ENCODE results near the gene BPIFB3. TPM values are rescaled to one million over a fixed set of nuclear protein-coding genes. Genes with fewer than 3 reads are reported as not detected.

Gene BPIFB3
- total RNA-seq, 5 donors from 2014 or later (not counting 1 experiment from before 2014, with no cell fraction given): not detected

- 91% methylated on average over 11 of the region's 11 CpGs for WGBS (ENCODE audit: insufficient coverage)
Measured at GRCh38 chr20:33007376-33008335, 46.0 kb upstream of the BPIFB3 start, which contains the start of gene BPIFB2. TSS of gene BPIFB2 (plus strand) at chr20:33007704. CDS start at chr20:33008575, 871 bp downstream.

GRCh38 chr20:33008336-33009213 lies 45.1 kb upstream of the BPIFB3 start:
- no peak for ATAC-seq (replicated peaks in 1 of 4)
- H3K36me3 Mint-ChIP-seq: no peaks in the 10 kb centered on the region
- POLR2A ChIA-PET: interaction anchor here in 1 of 2 donors (0.5 kb wide), 1 partner anchor 181 kb away, joined by 3 read pairs; no protein-coding TSS in a partner anchor
- Histone ChIP-seq H3K27ac (ENCODE audit: low read length) (no peak overlapping the region), H3K4me3 (ENCODE audit: control insufficient read depth in 1 of 2, extremely low read depth in 1 of 2, low read length in 1 of 2) (no peak overlapping the region), H3K4me1 (ENCODE audit: control insufficient read depth in 1 of 2, extremely low read depth in 1 of 2, insufficient read depth in 2 of 2, low read length in 2 of 2) (peaks cover 0 to 17% of the 10 kb centered on the region in 2 experiments), H3K27me3 (replicated peaks in 1 of 2; ENCODE audit: control insufficient read depth in 2 of 2, extremely low read depth in 1 of 2, insufficient read depth in 2 of 2, low read length in 1 of 2) (peaks cover 0 to 2% of the 10 kb centered on the region in 2 experiments), H3K36me3 (ENCODE audit: control insufficient read depth in 2 of 2, extremely low read depth in 1 of 2, insufficient read depth in 1 of 2, low read length in 1 of 2) (no peaks in the 10 kb centered on the region), H3K9me3 (no peaks in the 10 kb centered on the region)
- H3K4me1 Mint-ChIP-seq: peaks cover 8 to 33% (median 9%) of the 10 kb centered on the region in 3 donors
- peaks cover 0 to 4% (median 3%) of the 10 kb centered on the region in 3 donors for H3K9me3 Mint-ChIP-seq
- no peaks in the 10 kb centered on the region for H3K27me3 Mint-ChIP-seq
- WGBS (ENCODE audit: insufficient coverage): 87% methylated on average over 22 of the region's 23 CpGs
- CTCF ChIA-PET: no interaction called here
- no peak for DNase-seq
- no peak overlapping the region for H3K4me3 Mint-ChIP-seq
- H3K27ac Mint-ChIP-seq: no peak overlapping the region

More at GRCh38 chr20:33007376-33008335, 46.0 kb upstream of the BPIFB3 start, which contains the start of gene BPIFB2:
- H3K4me3 Mint-ChIP-seq: no peak within 1 kb of the TSS
- DNase-seq (no peak), ATAC-seq (replicated peaks in 1 of 4) (no peak)
- Histone ChIP-seq H3K27ac (ENCODE audit: low read length) (no peak within 1 kb of the TSS), H3K27me3 (replicated peaks in 1 of 2; ENCODE audit: control insufficient read depth in 2 of 2, extremely low read depth in 1 of 2, insufficient read depth in 2 of 2, low read length in 1 of 2) (no peaks in the 10 kb centered on the region), H3K9me3 (no peaks in the 10 kb centered on the region), H3K36me3 (ENCODE audit: control insufficient read depth in 2 of 2, extremely low read depth in 1 of 2, insufficient read depth in 1 of 2, low read length in 1 of 2) (no peaks in the 10 kb centered on the region), H3K4me3 (ENCODE audit: control insufficient read depth in 1 of 2, extremely low read depth in 1 of 2, low read length in 1 of 2) (no peak within 1 kb of the TSS), H3K4me1 (ENCODE audit: control insufficient read depth in 1 of 2, extremely low read depth in 1 of 2, insufficient read depth in 2 of 2, low read length in 2 of 2) (peaks cover 0 to 17% of the 10 kb centered on the region in 2 experiments)
- H3K27me3 Mint-ChIP-seq: no peaks in the 10 kb centered on the region
- no peaks in the 10 kb centered on the region for H3K36me3 Mint-ChIP-seq
- CTCF ChIA-PET: no interaction called here
- POLR2A ChIA-PET: interaction anchor here in 1 of 2 donors (0.5 kb wide), 1 partner anchor 180 kb away, joined by 3 read pairs; no protein-coding TSS in a partner anchor
- H3K9me3 Mint-ChIP-seq: peaks cover 0 to 4% (median 3%) of the 10 kb centered on the region in 3 donors
- no peak within 1 kb of the TSS for H3K27ac Mint-ChIP-seq
- H3K4me1 Mint-ChIP-seq: peaks cover 8 to 33% (median 10%) of the 10 kb centered on the region in 3 donors

GRCh38 chr20:33009214-33010132 lies 44.2 kb upstream of the BPIFB3 start:
- no peak overlapping the region for H3K4me3 Mint-ChIP-seq

GRCh38 chr20:33010133-33010504 lies 43.6 kb upstream of the BPIFB3 start:
- Mint-ChIP-seq H3K27ac (no peak overlapping the region), H3K4me1 (peaks cover 4 to 20% (median 9%) of the 10 kb centered on the region in 3 donors), H3K9me3 (peaks cover 0 to 3% (median 2%) of the 10 kb centered on the region in 3 donors), H3K36me3 (no peaks in the 10 kb centered on the region), H3K4me3 (no peak overlapping the region), H3K27me3 (no peaks in the 10 kb centered on the region)
- ATAC-seq (replicated peaks in 1 of 4) (no peak), DNase-seq (no peak)
- ChIA-PET CTCF (no interaction called here), POLR2A (no interaction called here)
- 93% methylated on average over 5 of the region's 5 CpGs for WGBS (ENCODE audit: insufficient coverage)
- Histone ChIP-seq H3K9me3 (no peaks in the 10 kb centered on the region), H3K27me3 (replicated peaks in 1 of 2; ENCODE audit: control insufficient read depth in 2 of 2, extremely low read depth in 1 of 2, insufficient read depth in 2 of 2, low read length in 1 of 2) (peaks cover 0 to 6% of the 10 kb centered on the region in 2 experiments), H3K4me3 (ENCODE audit: control insufficient read depth in 1 of 2, extremely low read depth in 1 of 2, low read length in 1 of 2) (no peak overlapping the region), H3K27ac (ENCODE audit: low read length) (no peak overlapping the region), H3K36me3 (ENCODE audit: control insufficient read depth in 2 of 2, extremely low read depth in 1 of 2, insufficient read depth in 1 of 2, low read length in 1 of 2) (no peaks in the 10 kb centered on the region), H3K4me1 (ENCODE audit: control insufficient read depth in 1 of 2, extremely low read depth in 1 of 2, insufficient read depth in 2 of 2, low read length in 2 of 2) (peaks cover 0 to 3% of the 10 kb centered on the region in 2 experiments)

More at GRCh38 chr20:33009214-33010132, 44.2 kb upstream of the BPIFB3 start:
- peaks cover 0 to 4% (median 3%) of the 10 kb centered on the region in 3 donors for H3K9me3 Mint-ChIP-seq
- Histone ChIP-seq H3K27me3 (replicated peaks in 1 of 2; ENCODE audit: control insufficient read depth in 2 of 2, extremely low read depth in 1 of 2, insufficient read depth in 2 of 2, low read length in 1 of 2) (peaks cover 0 to 6% of the 10 kb centered on the region in 2 experiments), H3K4me3 (ENCODE audit: control insufficient read depth in 1 of 2, extremely low read depth in 1 of 2, low read length in 1 of 2) (no peak overlapping the region), H3K9me3 (no peaks in the 10 kb centered on the region), H3K27ac (ENCODE audit: low read length) (no peak overlapping the region), H3K36me3 (ENCODE audit: control insufficient read depth in 2 of 2, extremely low read depth in 1 of 2, insufficient read depth in 1 of 2, low read length in 1 of 2) (no peaks in the 10 kb centered on the region), H3K4me1 (ENCODE audit: control insufficient read depth in 1 of 2, extremely low read depth in 1 of 2, insufficient read depth in 2 of 2, low read length in 2 of 2) (peaks cover 0 to 10% of the 10 kb centered on the region in 2 experiments)
- H3K27ac Mint-ChIP-seq: no peak overlapping the region
- ATAC-seq (replicated peaks in 1 of 4) (no peak), DNase-seq (no peak)
- ChIA-PET POLR2A (no interaction called here), CTCF (no interaction called here)
- H3K36me3 Mint-ChIP-seq: no peaks in the 10 kb centered on the region
- WGBS (ENCODE audit: insufficient coverage): 86% methylated on average over 16 of the region's 19 CpGs
- no peaks in the 10 kb centered on the region for H3K27me3 Mint-ChIP-seq
- peaks cover 8 to 25% (median 9%) of the 10 kb centered on the region in 3 donors for H3K4me1 Mint-ChIP-seq

- ATAC-seq (replicated peaks in 1 of 4) (no peak), DNase-seq (no peak)
- Histone ChIP-seq H3K4me1 (ENCODE audit: control insufficient read depth in 1 of 2, extremely low read depth in 1 of 2, insufficient read depth in 2 of 2, low read length in 2 of 2) (no peaks in the 10 kb centered on the region), H3K27ac (ENCODE audit: low read length) (no peak overlapping the region), H3K36me3 (ENCODE audit: control insufficient read depth in 2 of 2, extremely low read depth in 1 of 2, insufficient read depth in 1 of 2, low read length in 1 of 2) (no peaks in the 10 kb centered on the region), H3K9me3 (no peaks in the 10 kb centered on the region), H3K4me3 (ENCODE audit: control insufficient read depth in 1 of 2, extremely low read depth in 1 of 2, low read length in 1 of 2) (no peak overlapping the region), H3K27me3 (replicated peaks in 1 of 2; ENCODE audit: control insufficient read depth in 2 of 2, extremely low read depth in 1 of 2, insufficient read depth in 2 of 2, low read length in 1 of 2) (peaks cover 0 to 6% of the 10 kb centered on the region in 2 experiments)
- Mint-ChIP-seq H3K4me1 (peaks cover 2 to 20% (median 10%) of the 10 kb centered on the region in 3 donors), H3K4me3 (no peak overlapping the region), H3K9me3 (no peaks in the 10 kb centered on the region), H3K27me3 (no peaks in the 10 kb centered on the region), H3K27ac (no peak overlapping the region), H3K36me3 (no peaks in the 10 kb centered on the region)
- CTCF ChIA-PET: no interaction called here
- POLR2A ChIA-PET: no interaction called here
- WGBS (ENCODE audit: insufficient coverage): 77% methylated on average over 6 of the region's 8 CpGs
Measured at GRCh38 chr20:33010674-33011449, 42.8 kb upstream of the BPIFB3 start.

Data from T-cell (primary cell).